Measurements from ENCODE around the gene SH3GL3.

The SH3GL3 gene

GRCh38 chr15:83595191-83595590, 148.1 kb downstream of the SH3GL3 start:
- Histone ChIP-seq H3K27me3 (ENCODE audit: insufficient read depth, low read length, poor library complexity, severe bottlenecking) (no peaks in the 10 kb centered on the region), H4K20me1 (ENCODE audit: insufficient read depth, low read length, poor library complexity, severe bottlenecking) (no peaks in the 10 kb centered on the region), H3K9me2 (replicated peaks; ENCODE audit: low read depth, low read length) (no peaks in the 10 kb centered on the region), H3F3A (ENCODE audit: low read depth) (no peaks in the 10 kb centered on the region), H3K9ac (ENCODE audit: low read depth, low read length, poor library complexity, severe bottlenecking) (no peak overlapping the region), H3K79me2 (ENCODE audit: insufficient read depth, low read length) (no peaks in the 10 kb centered on the region), H3K4me1 (ENCODE audit: insufficient read depth, low read length, poor library complexity, severe bottlenecking) (no peaks in the 10 kb centered on the region), H3K9me3 (ENCODE audit: insufficient read depth, low read depth, low read length) (no peaks in the 10 kb centered on the region), H3K4me2 (ENCODE audit: low read depth, low read length, poor library complexity, severe bottlenecking) (no peak overlapping the region), H3K4me3 (ENCODE audit: low read length, poor library complexity, severe bottlenecking) (no peak overlapping the region), H2AFZ (ENCODE audit: low read length) (no peak overlapping the region), H3K36me3 (ENCODE audit: insufficient read depth, low read length) (no peaks in the 10 kb centered on the region)
- no peak for TF ChIP-seq CTCF (conservative IDR thresholded peaks at IDR 0.05; ENCODE audit: low read length)
- TF ChIP-seq EZH2phosphoT487 (IDR thresholded peaks at IDR 0.05; ENCODE audit: borderline replicate concordance), result no peak

GRCh38 chr15:83598031-83598430, 150.9 kb downstream of the SH3GL3 start:
- H3K36me3 ChIP-seq (ENCODE audit: insufficient read depth, low read length), result no peaks in the 10 kb centered on the region
- H4K20me1 ChIP-seq (ENCODE audit: insufficient read depth, low read length, poor library complexity, severe bottlenecking), result no peaks in the 10 kb centered on the region
- H2AFZ ChIP-seq (ENCODE audit: low read length), result no peak overlapping the region
- no peaks in the 10 kb centered on the region for H3K9me2 ChIP-seq (replicated peaks; ENCODE audit: low read depth, low read length)
- H3K79me2 ChIP-seq (ENCODE audit: insufficient read depth, low read length), result no peaks in the 10 kb centered on the region
- H3K9ac ChIP-seq (ENCODE audit: low read depth, low read length, poor library complexity, severe bottlenecking), result no peak overlapping the region
- H3F3A ChIP-seq (ENCODE audit: low read depth), result no peaks in the 10 kb centered on the region
- H3K9me3 ChIP-seq (ENCODE audit: insufficient read depth, low read depth, low read length), result no peaks in the 10 kb centered on the region
- TF ChIP-seq CTCF (conservative IDR thresholded peaks at IDR 0.05; ENCODE audit: low read length) (no peak), EZH2phosphoT487 (IDR thresholded peaks at IDR 0.05; ENCODE audit: borderline replicate concordance) (no peak)
- no peaks in the 10 kb centered on the region for H3K4me1 ChIP-seq (ENCODE audit: insufficient read depth, low read length, poor library complexity, severe bottlenecking)
- no peak overlapping the region for H3K4me3 ChIP-seq (ENCODE audit: low read length, poor library complexity, severe bottlenecking)
- no peaks in the 10 kb centered on the region for H3K27me3 ChIP-seq (ENCODE audit: insufficient read depth, low read length, poor library complexity, severe bottlenecking)
- no peak overlapping the region for H3K4me2 ChIP-seq (ENCODE audit: low read depth, low read length, poor library complexity, severe bottlenecking)

DNA sequence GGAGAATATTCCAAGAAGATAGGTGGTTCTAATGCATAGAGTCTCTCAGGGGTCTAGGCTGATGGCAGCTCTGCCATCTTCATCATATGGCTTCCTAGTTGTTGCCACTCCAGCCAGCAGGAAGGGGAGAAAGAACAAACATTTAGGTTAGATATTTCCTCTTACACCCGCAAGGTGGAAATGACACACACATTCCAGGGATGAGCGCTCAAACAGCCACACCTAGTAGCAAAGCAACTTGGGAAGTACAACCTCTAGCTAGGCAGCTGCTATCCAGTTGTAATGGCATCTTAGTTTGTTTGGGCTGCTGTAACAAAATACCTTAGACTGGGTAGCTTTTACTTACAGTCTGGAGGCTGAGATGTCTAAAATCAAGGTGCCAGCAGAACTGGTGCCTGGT, 154.9 kb downstream of the SH3GL3 start:
- no peaks in the 10 kb centered on the region for H3K4me1 ChIP-seq (ENCODE audit: insufficient read depth, low read length, poor library complexity, severe bottlenecking)
- no peaks in the 10 kb centered on the region for H3K9me3 ChIP-seq (ENCODE audit: insufficient read depth, low read depth, low read length)
- no peak overlapping the region for H3K9ac ChIP-seq (ENCODE audit: low read depth, low read length, poor library complexity, severe bottlenecking)
- TF ChIP-seq EZH2phosphoT487 (IDR thresholded peaks at IDR 0.05; ENCODE audit: borderline replicate concordance) (no peak), CTCF (conservative IDR thresholded peaks at IDR 0.05; ENCODE audit: low read length) (no peak)
- no peaks in the 10 kb centered on the region for H4K20me1 ChIP-seq (ENCODE audit: insufficient read depth, low read length, poor library complexity, severe bottlenecking)
- H3K27me3 ChIP-seq (ENCODE audit: insufficient read depth, low read length, poor library complexity, severe bottlenecking), result no peaks in the 10 kb centered on the region
- H3K79me2 ChIP-seq (ENCODE audit: insufficient read depth, low read length), result no peaks in the 10 kb centered on the region
- no peak overlapping the region for H3K4me3 ChIP-seq (ENCODE audit: low read length, poor library complexity, severe bottlenecking)
- H3K4me2 ChIP-seq (ENCODE audit: low read depth, low read length, poor library complexity, severe bottlenecking), result no peak overlapping the region
- no peak overlapping the region for H2AFZ ChIP-seq (ENCODE audit: low read length)
- H3K36me3 ChIP-seq (ENCODE audit: insufficient read depth, low read length), result no peaks in the 10 kb centered on the region
- no peaks in the 10 kb centered on the region for H3F3A ChIP-seq (ENCODE audit: low read depth)
- no peaks in the 10 kb centered on the region for H3K9me2 ChIP-seq (replicated peaks; ENCODE audit: low read depth, low read length)

All from Loucy (cell line).